Type B pancreatic cell (in vitro differentiated cells): Measurements from ENCODE around the gene PDE3B. TPM values are rescaled to one million over a fixed set of nuclear protein-coding genes. Genes with fewer than 3 reads are reported as not detected.

Source experiments
- DNase-seq: peaks from one replicate; pipeline ENCODE4 v3.0.0; 2021; ENCODE audit warnings: mixed read lengths; ENCODE audit not compliant: unreplicated experiment; ENCODE audit errors: extremely low spot score
- H3K27ac Mint-ChIP-seq: 2 replicates; pipeline ENCODE4 v1.8.0; 2021; ENCODE audit warnings: mild to moderate bottlenecking, mixed read lengths
- H3K27me3 Mint-ChIP-seq: 2 replicates; pipeline ENCODE4 v1.8.0; 2021; ENCODE audit warnings: mixed read lengths
- H3K36me3 Mint-ChIP-seq: 2 replicates; pipeline ENCODE4 v1.8.0; 2021; ENCODE audit warnings: mixed read lengths
- H3K4me1 Mint-ChIP-seq: one replicate; pipeline ENCODE4 v1.8.0; 2021; ENCODE audit warnings: mixed read lengths; ENCODE audit not compliant: unreplicated experiment
- H3K4me3 Mint-ChIP-seq: 2 replicates; pipeline ENCODE4 v1.8.0; 2021; ENCODE audit warnings: mild to moderate bottlenecking, mixed read lengths
- H3K9me3 Mint-ChIP-seq: 2 replicates; pipeline ENCODE4 v1.8.0; 2021; ENCODE audit warnings: mixed read lengths
- total RNA-seq: library from RNA; stranded (reverse); gene quantifications from 2 replicates; pipeline ENCODE4 v1.2.1, GENCODE V29; 2021; ENCODE audit warnings: low replicate concordance
- TF ChIP-seq, protein P1 (sequence below): fragments of 200-600 bp; sonication (generic); conservative IDR thresholded peaks from 2 replicates; pipeline ENCODE4 v1.5.0; 2021; ENCODE audit warnings: antibody characterized with exemption, mild to moderate bottlenecking

The PDE3B gene
- total RNA-seq, 1 donor from 2014 or later: 16.6 TPM

DNA sequence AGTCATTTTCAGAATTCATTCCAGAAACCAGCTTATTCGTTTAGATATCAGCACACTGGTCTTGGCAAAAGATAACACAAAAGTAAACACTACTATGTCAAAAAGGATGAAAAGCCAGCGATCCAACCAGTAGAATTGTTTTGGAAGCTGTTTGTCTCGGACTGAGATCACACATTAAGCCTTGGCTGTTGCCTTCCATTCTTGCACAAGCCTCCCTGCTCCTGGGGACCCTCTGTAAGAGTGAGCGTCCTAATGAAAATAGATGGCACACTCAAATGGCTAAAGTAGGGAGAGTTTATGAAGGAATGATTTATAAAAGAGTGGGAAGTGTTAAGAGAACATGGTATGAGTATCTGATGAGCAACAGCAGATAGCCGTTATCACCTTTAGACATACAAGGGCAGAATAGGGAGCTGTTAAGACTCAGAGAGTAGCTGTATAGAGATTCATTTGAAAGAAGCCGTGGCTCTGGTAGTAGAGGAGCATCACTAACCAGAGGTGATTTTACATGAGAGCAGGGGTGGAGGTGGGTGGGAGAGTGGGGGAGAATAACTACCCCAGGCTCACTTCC, 25.2 kb downstream of the PDE3B start:
- peaks cover 13% of the 10 kb centered on the region for H3K4me1 Mint-ChIP-seq
- H3K4me3 Mint-ChIP-seq: no peak overlapping the region
- no peak overlapping the region for H3K27ac Mint-ChIP-seq
- no peak for DNase-seq
- peaks cover 3% of the 10 kb centered on the region for H3K36me3 Mint-ChIP-seq
- TF ChIP-seq, protein P1, sequence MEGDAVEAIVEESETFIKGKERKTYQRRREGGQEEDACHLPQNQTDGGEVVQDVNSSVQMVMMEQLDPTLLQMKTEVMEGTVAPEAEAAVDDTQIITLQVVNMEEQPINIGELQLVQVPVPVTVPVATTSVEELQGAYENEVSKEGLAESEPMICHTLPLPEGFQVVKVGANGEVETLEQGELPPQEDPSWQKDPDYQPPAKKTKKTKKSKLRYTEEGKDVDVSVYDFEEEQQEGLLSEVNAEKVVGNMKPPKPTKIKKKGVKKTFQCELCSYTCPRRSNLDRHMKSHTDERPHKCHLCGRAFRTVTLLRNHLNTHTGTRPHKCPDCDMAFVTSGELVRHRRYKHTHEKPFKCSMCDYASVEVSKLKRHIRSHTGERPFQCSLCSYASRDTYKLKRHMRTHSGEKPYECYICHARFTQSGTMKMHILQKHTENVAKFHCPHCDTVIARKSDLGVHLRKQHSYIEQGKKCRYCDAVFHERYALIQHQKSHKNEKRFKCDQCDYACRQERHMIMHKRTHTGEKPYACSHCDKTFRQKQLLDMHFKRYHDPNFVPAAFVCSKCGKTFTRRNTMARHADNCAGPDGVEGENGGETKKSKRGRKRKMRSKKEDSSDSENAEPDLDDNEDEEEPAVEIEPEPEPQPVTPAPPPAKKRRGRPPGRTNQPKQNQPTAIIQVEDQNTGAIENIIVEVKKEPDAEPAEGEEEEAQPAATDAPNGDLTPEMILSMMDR: no peak
- H3K27me3 Mint-ChIP-seq: no peaks in the 10 kb centered on the region
- H3K9me3 Mint-ChIP-seq: peaks cover 7% of the 10 kb centered on the region

DNA sequence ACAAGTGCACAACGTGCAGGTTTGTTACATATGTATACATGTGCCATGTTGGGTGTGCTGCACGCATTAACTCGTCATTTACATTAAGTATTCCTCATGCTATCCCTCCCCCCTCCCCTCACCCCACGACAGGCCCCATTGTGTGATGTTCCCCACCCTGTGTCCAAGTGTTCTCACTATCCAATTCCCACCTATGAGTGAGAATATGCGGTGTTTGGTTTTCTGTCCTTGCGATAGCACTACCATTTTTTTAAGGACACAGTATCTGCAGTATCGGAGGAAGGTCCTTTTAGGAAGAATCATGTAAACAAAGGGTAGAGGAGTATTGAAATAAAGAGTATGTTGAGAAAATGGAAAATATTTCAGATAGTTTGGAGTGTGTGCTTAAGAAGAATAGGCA, 25.9 kb downstream of the PDE3B start:
- Mint-ChIP-seq H3K36me3 (no peaks in the 10 kb centered on the region), H3K27me3 (no peaks in the 10 kb centered on the region), H3K4me3 (no peak overlapping the region), H3K27ac (no peak overlapping the region), H3K9me3 (peaks cover under 1% of the 10 kb centered on the region), H3K4me1 (peaks cover 13% of the 10 kb centered on the region)
- TF ChIP-seq, protein P1: no peak
- no peak for DNase-seq

DNA sequence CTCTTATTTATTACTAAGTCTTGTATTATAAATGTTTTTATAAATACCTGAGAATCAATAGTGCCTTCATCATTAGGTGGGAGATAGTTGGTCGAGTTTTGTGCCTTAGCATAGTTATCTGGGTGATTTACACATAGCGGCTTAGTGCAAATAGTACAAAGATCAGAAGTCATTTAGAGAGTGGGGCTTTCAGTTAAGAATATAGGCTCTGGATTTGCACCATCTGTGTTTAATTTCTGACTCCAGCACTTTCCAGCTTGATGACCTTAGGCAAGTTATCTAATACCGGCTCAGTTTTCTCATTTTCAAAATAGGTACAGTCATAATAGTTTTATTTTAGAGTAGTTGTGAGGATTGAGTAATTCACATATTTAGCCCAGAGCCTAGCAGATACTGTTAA, 26.4 kb downstream of the PDE3B start:
- Mint-ChIP-seq H3K4me3 (no peak overlapping the region), H3K36me3 (no peaks in the 10 kb centered on the region), H3K27ac (no peak overlapping the region), H3K4me1 (peaks cover 13% of the 10 kb centered on the region), H3K9me3 (no peaks in the 10 kb centered on the region), H3K27me3 (no peaks in the 10 kb centered on the region)
- DNase-seq: no peak
- TF ChIP-seq, protein P1: no peak

DNA sequence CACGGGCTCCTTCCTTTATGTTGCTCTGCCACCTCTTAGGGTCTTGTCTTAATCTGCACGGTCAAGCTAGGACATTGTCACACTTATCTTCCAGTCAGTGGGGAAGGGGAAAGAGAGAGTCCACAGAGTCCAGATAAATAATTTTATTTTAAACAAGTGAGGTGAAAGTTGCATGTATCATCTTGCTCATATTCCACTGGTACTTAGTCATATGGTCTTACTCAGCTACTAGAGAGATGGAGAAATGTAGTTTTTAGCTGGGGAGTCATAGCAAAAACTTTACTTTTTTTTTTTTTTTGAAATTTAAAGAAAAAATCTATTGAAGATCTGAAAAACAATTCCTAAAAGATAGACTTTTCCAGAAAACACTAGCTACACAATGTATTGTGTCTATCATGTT, 29.0 kb downstream of the PDE3B start:
- Mint-ChIP-seq H3K4me1 (peaks cover 13% of the 10 kb centered on the region), H3K36me3 (no peaks in the 10 kb centered on the region), H3K27me3 (no peaks in the 10 kb centered on the region), H3K27ac (no peak overlapping the region), H3K4me3 (no peak overlapping the region), H3K9me3 (no peaks in the 10 kb centered on the region)
- no peak for DNase-seq
- TF ChIP-seq, protein P1: no peak

DNA sequence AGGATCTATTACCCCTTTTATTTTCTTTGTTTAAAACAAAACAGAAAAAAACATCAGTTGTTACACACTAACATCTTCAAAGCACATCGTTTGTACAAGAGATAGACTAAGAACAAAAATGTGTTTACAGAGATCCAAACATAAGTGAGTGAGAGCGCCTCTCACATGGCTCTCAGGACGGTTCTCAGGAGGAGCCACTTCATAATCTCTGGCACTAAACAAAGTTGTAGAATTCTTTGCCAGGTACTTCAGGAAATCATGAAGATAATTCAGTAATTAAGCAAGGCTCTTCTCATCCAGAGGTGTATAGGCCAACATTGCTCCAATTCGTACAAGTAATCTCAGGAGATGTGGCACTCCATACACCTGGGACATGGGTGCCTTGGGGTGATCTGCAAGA, 29.8 kb downstream of the PDE3B start:
- TF ChIP-seq, protein P1: no peak
- Mint-ChIP-seq H3K27me3 (no peaks in the 10 kb centered on the region), H3K27ac (no peak overlapping the region), H3K4me1 (peaks cover 13% of the 10 kb centered on the region), H3K9me3 (no peaks in the 10 kb centered on the region), H3K4me3 (no peak overlapping the region), H3K36me3 (no peaks in the 10 kb centered on the region)
- DNase-seq: no peak
